Measurements from ENCODE around the gene AFG1L. TPM values are rescaled to one million over a fixed set of nuclear protein-coding genes. Genes with fewer than 3 reads are reported as not detected.

AFG1L gene
- total RNA-seq, 1 experiment from 2014 or later: 7.9 TPM

DNA sequence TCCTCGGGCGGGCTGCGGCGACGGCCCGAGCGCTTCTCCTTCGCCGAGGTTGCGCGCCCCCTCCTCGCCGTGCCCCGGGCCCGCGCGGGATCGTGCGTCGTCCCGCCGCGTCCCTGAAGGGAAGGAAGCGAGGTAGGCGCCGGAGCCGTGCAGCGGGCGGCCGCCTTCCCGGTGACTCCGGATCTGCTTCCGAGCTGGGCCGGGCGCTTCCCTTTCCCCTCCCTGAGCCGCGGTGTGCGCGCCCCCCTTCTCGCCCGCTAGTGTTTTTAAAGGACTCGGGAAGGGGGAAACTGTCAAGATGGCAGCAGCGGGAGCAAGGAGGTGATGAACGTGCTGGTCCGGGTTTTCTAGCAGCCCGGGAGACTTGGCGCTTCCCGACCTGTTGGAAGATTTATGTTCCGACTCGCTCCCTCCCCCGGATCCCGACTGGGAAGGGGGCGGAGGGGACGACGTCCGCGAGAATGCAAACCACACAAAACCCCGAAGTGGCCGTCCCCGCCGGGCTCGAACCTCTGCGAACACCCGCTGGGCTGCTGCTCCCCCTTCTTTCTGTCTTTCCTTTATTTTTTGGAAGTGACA is 265.1 kb downstream of the AFG1L start (continued):
- TF ChIP-seq ESRRA (CRISPR knock-in tag; IDR thresholded peaks at IDR 0.05; ENCODE audit: borderline replicate concordance) (peak; percentile 34; the same call in 1 of the 2 replicates), MAX (CRISPR knock-in tag; IDR thresholded peaks at IDR 0.05) (peak; percentile 59)

GRCh38 chr6:108560463-108561308 is 265.8 kb downstream of the AFG1L start, which contains the start of gene FOXO3:
Gene FOXO3 (plus strand): TSS chr6:108560917. CDS start chr6:108561209, 292 bp downstream.
- DNase-seq (ENCODE audit: low spot score): peak; percentile 89
- ChIA-PET CTCF (interaction anchor here (0.9 to 2.6 kb wide), 3 partner anchors 221 to 286 kb away, joined by 3 to 9 read pairs (median 4); no protein-coding TSS in a partner anchor), POLR2A (interaction anchor here (0.7 to 1.2 kb wide), 5 partner anchors 172 to 534 kb away, joined by 3 to 4 read pairs (median 3); partner anchors contain the start of gene SESN1)
- Mint-ChIP-seq H3K9me3 (no peaks in the 10 kb centered on the region), H3K36me3 (no peaks in the 10 kb centered on the region), H3K4me1 (peaks cover 38% of the 10 kb centered on the region), H3K27ac (peak within 1 kb of the TSS; percentile 49; the same call in 1 of the 2 replicates), H3K4me3 (peak within 1 kb of the TSS; percentile 85), H3K27me3 (ENCODE audit: low read depth) (peaks cover 42% of the 10 kb centered on the region)
- peak; percentile 13 for ATAC-seq
- TF ChIP-seq SP1 (CRISPR knock-in tag; conservative IDR thresholded peaks at IDR 0.05) (peak; percentile 82), MYBL2 (CRISPR knock-in tag; IDR thresholded peaks at IDR 0.05) (no peak), TEAD1 (CRISPR knock-in tag; IDR thresholded peaks at IDR 0.05) (no peak), FOXP1 (CRISPR knock-in tag; IDR thresholded peaks at IDR 0.05; ENCODE audit: borderline replicate concordance) (peak; percentile 60), NFE2L1 (CRISPR knock-in tag; IDR thresholded peaks at IDR 0.05) (no peak), NFATC4 (CRISPR knock-in tag; IDR thresholded peaks at IDR 0.05) (no peak), ZNF512 (CRISPR knock-in tag; IDR thresholded peaks at IDR 0.05; ENCODE audit: borderline replicate concordance) (no peak), NR1H2 (CRISPR knock-in tag; IDR thresholded peaks at IDR 0.05) (no peak), CREM (CRISPR knock-in tag; IDR thresholded peaks at IDR 0.05) (no peak; the same call in 1 of the 2 replicates), HMGXB4 (CRISPR knock-in tag; IDR thresholded peaks at IDR 0.05) (no peak), GRHL2 (CRISPR knock-in tag; IDR thresholded peaks at IDR 0.05; ENCODE audit: insufficient replicate concordance, severe bottlenecking) (no peak), PRDM15 (CRISPR knock-in tag; IDR thresholded peaks at IDR 0.05) (peak; percentile 65; the same call in 1 of the 2 replicates)
- TF ChIP-seq, protein P1, sequence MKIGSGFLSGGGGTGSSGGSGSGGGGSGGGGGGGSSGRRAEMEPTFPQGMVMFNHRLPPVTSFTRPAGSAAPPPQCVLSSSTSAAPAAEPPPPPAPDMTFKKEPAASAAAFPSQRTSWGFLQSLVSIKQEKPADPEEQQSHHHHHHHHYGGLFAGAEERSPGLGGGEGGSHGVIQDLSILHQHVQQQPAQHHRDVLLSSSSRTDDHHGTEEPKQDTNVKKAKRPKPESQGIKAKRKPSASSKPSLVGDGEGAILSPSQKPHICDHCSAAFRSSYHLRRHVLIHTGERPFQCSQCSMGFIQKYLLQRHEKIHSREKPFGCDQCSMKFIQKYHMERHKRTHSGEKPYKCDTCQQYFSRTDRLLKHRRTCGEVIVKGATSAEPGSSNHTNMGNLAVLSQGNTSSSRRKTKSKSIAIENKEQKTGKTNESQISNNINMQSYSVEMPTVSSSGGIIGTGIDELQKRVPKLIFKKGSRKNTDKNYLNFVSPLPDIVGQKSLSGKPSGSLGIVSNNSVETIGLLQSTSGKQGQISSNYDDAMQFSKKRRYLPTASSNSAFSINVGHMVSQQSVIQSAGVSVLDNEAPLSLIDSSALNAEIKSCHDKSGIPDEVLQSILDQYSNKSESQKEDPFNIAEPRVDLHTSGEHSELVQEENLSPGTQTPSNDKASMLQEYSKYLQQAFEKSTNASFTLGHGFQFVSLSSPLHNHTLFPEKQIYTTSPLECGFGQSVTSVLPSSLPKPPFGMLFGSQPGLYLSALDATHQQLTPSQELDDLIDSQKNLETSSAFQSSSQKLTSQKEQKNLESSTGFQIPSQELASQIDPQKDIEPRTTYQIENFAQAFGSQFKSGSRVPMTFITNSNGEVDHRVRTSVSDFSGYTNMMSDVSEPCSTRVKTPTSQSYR (CRISPR knock-in tag; IDR thresholded peaks at IDR 0.05): peak; percentile 23; the same call in 1 of the 2 replicates
- TF ChIP-seq, protein P2, sequence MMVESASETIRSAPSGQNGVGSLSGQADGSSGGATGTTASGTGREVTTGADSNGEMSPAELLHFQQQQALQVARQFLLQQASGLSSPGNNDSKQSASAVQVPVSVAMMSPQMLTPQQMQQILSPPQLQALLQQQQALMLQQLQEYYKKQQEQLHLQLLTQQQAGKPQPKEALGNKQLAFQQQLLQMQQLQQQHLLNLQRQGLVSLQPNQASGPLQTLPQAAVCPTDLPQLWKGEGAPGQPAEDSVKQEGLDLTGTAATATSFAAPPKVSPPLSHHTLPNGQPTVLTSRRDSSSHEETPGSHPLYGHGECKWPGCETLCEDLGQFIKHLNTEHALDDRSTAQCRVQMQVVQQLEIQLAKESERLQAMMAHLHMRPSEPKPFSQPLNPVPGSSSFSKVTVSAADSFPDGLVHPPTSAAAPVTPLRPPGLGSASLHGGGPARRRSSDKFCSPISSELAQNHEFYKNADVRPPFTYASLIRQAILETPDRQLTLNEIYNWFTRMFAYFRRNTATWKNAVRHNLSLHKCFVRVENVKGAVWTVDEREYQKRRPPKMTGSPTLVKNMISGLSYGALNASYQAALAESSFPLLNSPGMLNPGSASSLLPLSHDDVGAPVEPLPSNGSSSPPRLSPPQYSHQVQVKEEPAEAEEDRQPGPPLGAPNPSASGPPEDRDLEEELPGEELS (CRISPR knock-in tag; IDR thresholded peaks at IDR 0.05): no peak
